ENCODE measurements around the gene HPCAL1.

The HPCAL1 gene

DNA sequence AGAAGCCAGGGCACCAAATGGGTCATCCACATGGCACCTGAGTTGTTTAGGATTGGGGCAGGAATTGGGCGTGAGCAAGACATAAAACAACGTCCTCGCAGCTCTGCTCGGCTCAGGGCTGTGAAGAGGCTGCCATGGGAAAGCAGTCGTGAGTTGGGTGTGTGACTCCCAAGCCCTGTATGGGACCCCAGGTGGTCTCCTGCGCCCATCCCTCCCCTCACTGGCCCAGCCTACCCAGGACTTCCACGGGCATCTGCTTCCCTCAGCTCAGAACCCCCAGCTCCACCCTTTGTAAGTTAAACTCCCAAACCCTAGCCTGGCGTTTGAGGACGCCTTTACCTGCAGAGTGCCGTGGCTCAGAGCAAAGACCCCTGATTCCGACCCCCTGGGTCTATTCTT lies 23.2 kb upstream of the HPCAL1 start:
- POLR2A ChIA-PET: interaction anchor here (0.6 kb wide), 1 partner anchor 234 kb away, joined by 3 read pairs; no protein-coding TSS in a partner anchor
- CTCF ChIA-PET: interaction anchor here (1.1 to 1.9 kb wide), 6 partner anchors 9 to 207 kb away, joined by 3 to 6 read pairs (median 4); no protein-coding TSS in a partner anchor
- DNase-seq (ENCODE audit: extremely low spot score): no peak
- TF ChIP-seq, protein P1, sequence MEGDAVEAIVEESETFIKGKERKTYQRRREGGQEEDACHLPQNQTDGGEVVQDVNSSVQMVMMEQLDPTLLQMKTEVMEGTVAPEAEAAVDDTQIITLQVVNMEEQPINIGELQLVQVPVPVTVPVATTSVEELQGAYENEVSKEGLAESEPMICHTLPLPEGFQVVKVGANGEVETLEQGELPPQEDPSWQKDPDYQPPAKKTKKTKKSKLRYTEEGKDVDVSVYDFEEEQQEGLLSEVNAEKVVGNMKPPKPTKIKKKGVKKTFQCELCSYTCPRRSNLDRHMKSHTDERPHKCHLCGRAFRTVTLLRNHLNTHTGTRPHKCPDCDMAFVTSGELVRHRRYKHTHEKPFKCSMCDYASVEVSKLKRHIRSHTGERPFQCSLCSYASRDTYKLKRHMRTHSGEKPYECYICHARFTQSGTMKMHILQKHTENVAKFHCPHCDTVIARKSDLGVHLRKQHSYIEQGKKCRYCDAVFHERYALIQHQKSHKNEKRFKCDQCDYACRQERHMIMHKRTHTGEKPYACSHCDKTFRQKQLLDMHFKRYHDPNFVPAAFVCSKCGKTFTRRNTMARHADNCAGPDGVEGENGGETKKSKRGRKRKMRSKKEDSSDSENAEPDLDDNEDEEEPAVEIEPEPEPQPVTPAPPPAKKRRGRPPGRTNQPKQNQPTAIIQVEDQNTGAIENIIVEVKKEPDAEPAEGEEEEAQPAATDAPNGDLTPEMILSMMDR (IDR thresholded peaks at IDR 0.05; ENCODE audit: control extremely low read depth, extremely low read depth, low read depth, missing control alignments): no peak

GRCh38 chr2:10279946-10280463 lies 22.7 kb upstream of the HPCAL1 start:
- TF ChIP-seq, protein P1 (IDR thresholded peaks at IDR 0.05; ENCODE audit: control extremely low read depth, extremely low read depth, low read depth, missing control alignments): no peak
- POLR2A ChIA-PET: no interaction called here
- DNase-seq (ENCODE audit: extremely low spot score): no peak
- CTCF ChIA-PET: interaction anchor here (1.1 to 1.9 kb wide), 3 partner anchors 10 to 129 kb away, joined by 3 to 5 read pairs (median 4); no protein-coding TSS in a partner anchor

DNA sequence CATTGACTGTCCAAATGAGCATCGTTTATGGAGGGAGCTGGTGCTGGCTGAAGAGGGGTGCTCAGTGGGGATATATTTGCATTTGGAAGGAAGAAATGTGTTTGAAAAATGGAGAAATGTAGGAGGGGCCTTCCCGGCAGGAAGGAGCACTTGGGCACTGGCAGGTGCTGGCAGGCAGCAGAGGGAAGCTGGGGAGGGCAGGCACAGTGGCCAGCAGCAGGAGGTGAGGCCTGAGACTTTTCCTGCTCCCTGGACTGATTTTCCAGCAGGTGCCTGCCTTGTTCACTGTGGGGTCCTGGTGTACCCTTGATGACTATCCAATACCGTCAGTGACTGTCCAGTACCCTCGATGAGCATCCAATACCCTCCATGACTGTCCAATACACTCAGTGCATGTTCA lies 20.8 kb upstream of the HPCAL1 start:
- TF ChIP-seq, protein P1 (IDR thresholded peaks at IDR 0.05; ENCODE audit: control extremely low read depth, extremely low read depth, low read depth, missing control alignments): no peak
- DNase-seq (ENCODE audit: extremely low spot score): no peak
- POLR2A ChIA-PET: no interaction called here
- CTCF ChIA-PET: no interaction called here

DNA sequence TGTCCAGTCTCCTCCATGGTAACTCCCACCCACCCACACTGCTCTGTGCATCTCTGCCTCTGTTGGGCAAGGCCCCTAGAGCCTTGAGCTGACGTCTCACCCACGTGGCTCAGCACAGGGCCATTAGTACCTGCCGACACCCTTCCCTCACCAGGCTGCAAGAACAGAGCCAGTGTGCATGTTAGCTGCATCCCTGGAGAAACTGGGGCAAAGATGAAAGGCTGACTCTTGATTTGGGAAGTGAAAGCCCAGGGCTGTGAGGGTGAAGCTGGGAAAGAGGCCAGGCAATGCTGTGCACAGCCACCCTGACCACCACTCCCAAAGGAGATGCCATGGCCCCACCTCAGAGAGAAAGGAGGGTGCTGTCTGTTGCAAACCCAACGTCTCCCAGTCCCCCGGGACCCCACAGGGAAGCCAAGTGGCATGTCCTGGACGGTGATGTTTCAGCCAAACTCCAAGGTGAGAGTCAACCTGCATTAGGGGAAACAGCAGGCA lies 20.0 kb upstream of the HPCAL1 start:
- TF ChIP-seq, protein P1 (IDR thresholded peaks at IDR 0.05; ENCODE audit: control extremely low read depth, extremely low read depth, low read depth, missing control alignments): no peak
- CTCF ChIA-PET: no interaction called here
- no peak for DNase-seq (ENCODE audit: extremely low spot score)
- POLR2A ChIA-PET: no interaction called here

GRCh38 chr2:10283106-10284062 lies 19.3 kb upstream of the HPCAL1 start:
- CTCF ChIA-PET: interaction anchor here (1.5 kb wide), 2 partner anchors 10 to 18 kb away, joined by 3 to 5 read pairs; no protein-coding TSS in a partner anchor
- DNase-seq (ENCODE audit: extremely low spot score): no peak
- POLR2A ChIA-PET: no interaction called here
- TF ChIP-seq, protein P1 (IDR thresholded peaks at IDR 0.05; ENCODE audit: control extremely low read depth, extremely low read depth, low read depth, missing control alignments): no peak

GRCh38 chr2:10284108-10284870 lies 18.4 kb upstream of the HPCAL1 start:
- POLR2A ChIA-PET: no interaction called here
- CTCF ChIA-PET: interaction anchor here (1.5 kb wide), 2 partner anchors 11 to 17 kb away, joined by 3 to 5 read pairs; no protein-coding TSS in a partner anchor
- DNase-seq (ENCODE audit: extremely low spot score): no peak
- TF ChIP-seq, protein P1 (IDR thresholded peaks at IDR 0.05; ENCODE audit: control extremely low read depth, extremely low read depth, low read depth, missing control alignments): no peak

All from GM10248 (cell line).